ENCODE measurements around the gene SELENOV.

GRCh38 chr19:39543477-39543857 lies 28.5 kb downstream of the SELENOV start:
- TF ChIP-seq CTCF (IDR thresholded peaks at IDR 0.05; ENCODE audit: low read depth, low read length, poor library complexity, severe bottlenecking): no peak
- no peak for TF ChIP-seq EZH2phosphoT487 (IDR thresholded peaks at IDR 0.05; ENCODE audit: borderline replicate concordance, low read length)
